ENCODE measurements around the gene CD48.

- TF ChIP-seq CTCF (IDR thresholded peaks at IDR 0.05) = no peak
- no peak for TF ChIP-seq POLR2A (IDR thresholded peaks at IDR 0.05)
Measured at GRCh38 chr1:160669802-160670201, 41.8 kb downstream of the CD48 start.
